ENCODE measurements around the gene POU1F1. TPM values are rescaled to one million over a fixed set of nuclear protein-coding genes. Genes with fewer than 3 reads are reported as not detected.

Gene POU1F1
- total RNA-seq, result under 1 TPM in 1 of 2 donors, not detected in 1; 0.51 TPM

DNA sequence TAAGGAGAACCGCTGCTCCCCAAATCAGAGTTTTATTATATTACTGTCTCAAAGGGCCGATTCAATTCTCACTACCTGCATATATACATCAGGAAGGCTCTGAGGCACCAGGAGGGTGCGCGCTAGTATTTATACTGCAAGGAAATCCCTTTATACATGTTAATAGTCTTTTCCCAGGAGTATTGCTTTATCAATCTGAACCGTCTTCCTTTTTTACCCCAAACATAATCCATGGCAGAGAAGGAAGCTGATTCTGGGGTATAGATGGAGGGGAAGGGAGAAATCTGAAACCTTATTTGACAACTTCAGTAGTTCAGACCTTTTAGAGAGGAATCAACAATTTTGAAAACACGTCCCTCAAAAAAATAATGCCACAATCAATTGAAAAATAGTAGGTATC lies at the start of gene POU1F1:
POU1F1 (minus strand) TSS at position 101 of the 400 bp plus-strand sequence. CDS start 122 bp downstream, outside the sequence.
- TF ChIP-seq CTCF (IDR thresholded peaks at IDR 0.05) (no peak), POLR2A (IDR thresholded peaks at IDR 0.05) (no peak), POLR2AphosphoS5 (IDR thresholded peaks at IDR 0.05) (no peak)
- Histone ChIP-seq H3K9me3 (no peaks in the 10 kb centered on the region), H3K4me1 (replicated peaks) (no peaks in the 10 kb centered on the region), H3K4me3 (no peak within 1 kb of the TSS), H3K27ac (no peak within 1 kb of the TSS), H3K27me3 (replicated peaks; ENCODE audit: insufficient read depth) (no peaks in the 10 kb centered on the region), H3K36me3 (no peaks in the 10 kb centered on the region)
- WGBS, result 82% methylated on average over 6 of the region's 6 CpGs
- intact Hi-C loops (cut with DNase I), result no loop called here
- DNase-seq (ENCODE audit: low spot score), result no peak

DNA sequence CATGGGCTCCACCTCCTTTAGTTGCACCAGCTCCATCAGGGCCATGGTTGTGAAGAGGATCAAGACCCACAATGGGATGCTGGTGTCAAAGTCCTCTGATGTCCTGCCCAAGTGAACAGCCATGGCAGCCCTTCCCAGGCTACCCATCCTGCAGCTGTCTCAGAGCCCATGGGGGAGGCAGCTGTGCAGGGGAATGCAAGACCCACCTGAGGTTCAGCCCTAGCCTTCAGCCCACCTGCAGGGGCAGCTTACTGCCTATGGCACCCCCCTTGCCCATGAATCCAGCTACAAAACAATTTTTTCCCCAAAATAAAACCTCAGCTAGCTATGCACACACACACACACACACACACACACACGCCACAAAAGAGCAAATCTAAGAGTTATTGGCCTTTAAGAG lies 48.2 kb upstream of the POU1F1 start:
- Histone ChIP-seq H3K27me3 (replicated peaks; ENCODE audit: insufficient read depth) (no peaks in the 10 kb centered on the region), H3K9me3 (no peaks in the 10 kb centered on the region), H3K4me1 (replicated peaks) (no peaks in the 10 kb centered on the region), H3K27ac (no peak overlapping the region), H3K36me3 (no peaks in the 10 kb centered on the region), H3K4me3 (no peak overlapping the region)
- intact Hi-C loops (cut with DNase I), result no loop called here
- DNase-seq (ENCODE audit: low spot score), result no peak
- 80% methylated on average over 1 of the region's 1 CpG for whole genome bisulfite sequencing
- no peak for TF ChIP-seq POLR2AphosphoS5 (IDR thresholded peaks at IDR 0.05)
- no peak for TF ChIP-seq CTCF (IDR thresholded peaks at IDR 0.05)
- no peak for TF ChIP-seq POLR2A (IDR thresholded peaks at IDR 0.05)

DNA sequence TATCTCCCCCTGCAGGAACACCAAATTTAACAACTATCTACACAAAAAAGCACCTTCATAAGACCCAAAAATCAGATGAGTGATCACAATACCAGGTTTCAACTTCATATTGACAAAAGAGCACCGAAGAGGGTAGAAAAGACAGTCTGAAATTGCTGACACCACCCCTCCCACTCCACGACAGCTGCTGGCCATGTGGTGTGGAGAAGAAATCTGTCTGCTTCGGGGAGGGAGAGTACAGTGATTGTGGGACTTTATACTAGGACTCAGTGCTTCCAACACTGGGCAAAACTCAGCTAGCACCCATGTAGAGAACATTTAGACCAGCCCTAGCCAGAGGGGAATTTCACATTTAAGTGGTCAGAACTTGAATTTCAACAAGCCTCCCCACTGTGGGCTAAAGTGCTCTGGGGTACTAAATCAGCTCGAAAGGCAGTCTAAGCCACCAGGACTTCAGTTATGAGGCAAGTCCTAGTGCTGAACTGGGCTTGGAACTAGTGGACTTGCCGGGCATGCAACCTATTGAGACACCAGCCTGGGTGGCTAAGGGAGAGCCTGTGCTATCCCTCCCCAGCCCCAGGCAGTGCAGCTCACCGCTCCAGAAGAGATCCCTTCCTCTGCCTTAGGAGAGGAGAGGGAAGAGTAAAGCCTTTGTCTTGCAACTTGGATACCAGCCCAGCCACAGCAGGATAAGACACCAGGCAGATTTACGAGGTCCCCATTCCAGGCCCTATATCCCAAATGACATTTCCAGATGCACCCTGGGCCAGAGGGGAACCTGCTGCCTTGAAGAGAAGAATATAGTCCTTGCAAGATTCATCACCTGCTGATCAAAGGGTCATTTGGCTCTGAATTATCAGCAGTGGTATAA lies 44.6 kb upstream of the POU1F1 start:
- intact Hi-C loops (cut with DNase I), result no loop called here
- H3K27me3 ChIP-seq (replicated peaks; ENCODE audit: insufficient read depth), result no peaks in the 10 kb centered on the region
- DNase-seq (ENCODE audit: low spot score), result no peak
- H3K4me1 ChIP-seq (replicated peaks), result no peaks in the 10 kb centered on the region
- H3K4me3 ChIP-seq, result no peak overlapping the region
- no peak for TF ChIP-seq POLR2AphosphoS5 (IDR thresholded peaks at IDR 0.05)
- no peak for TF ChIP-seq POLR2A (IDR thresholded peaks at IDR 0.05)
- TF ChIP-seq CTCF (IDR thresholded peaks at IDR 0.05), result no peak
- WGBS, result 66% methylated on average over 7 of the region's 7 CpGs
- H3K36me3 ChIP-seq, result no peaks in the 10 kb centered on the region
- H3K27ac ChIP-seq, result no peak overlapping the region
- H3K9me3 ChIP-seq, result no peaks in the 10 kb centered on the region

- no peak for TF ChIP-seq POLR2A (IDR thresholded peaks at IDR 0.05)
- TF ChIP-seq CTCF (IDR thresholded peaks at IDR 0.05), result no peak
- TF ChIP-seq POLR2AphosphoS5 (IDR thresholded peaks at IDR 0.05), result no peak
- WGBS, result 11% methylated on average over 2 of the region's 2 CpGs
- Histone ChIP-seq H3K4me3 (no peak overlapping the region), H3K4me1 (replicated peaks) (no peaks in the 10 kb centered on the region), H3K9me3 (no peaks in the 10 kb centered on the region), H3K36me3 (no peaks in the 10 kb centered on the region), H3K27me3 (replicated peaks; ENCODE audit: insufficient read depth) (no peaks in the 10 kb centered on the region), H3K27ac (no peak overlapping the region)
- intact Hi-C loops (cut with DNase I), result no loop called here
- DNase-seq (ENCODE audit: low spot score), result no peak
These were observed 42.2 kb upstream of the POU1F1 start for GRCh38 chr3:87318617-87319021.

GRCh38 chr3:87317779-87318178 lies 41.4 kb upstream of the POU1F1 start:
- Histone ChIP-seq H3K36me3 (no peaks in the 10 kb centered on the region), H3K4me3 (no peak overlapping the region), H3K4me1 (replicated peaks) (no peaks in the 10 kb centered on the region), H3K27ac (no peak overlapping the region), H3K27me3 (replicated peaks; ENCODE audit: insufficient read depth) (no peaks in the 10 kb centered on the region), H3K9me3 (no peaks in the 10 kb centered on the region)
- 79% methylated on average over 4 of the region's 4 CpGs for WGBS
- intact Hi-C loops (cut with DNase I), result no loop called here
- TF ChIP-seq POLR2A (IDR thresholded peaks at IDR 0.05), result no peak
- TF ChIP-seq CTCF (IDR thresholded peaks at IDR 0.05), result no peak
- TF ChIP-seq POLR2AphosphoS5 (IDR thresholded peaks at IDR 0.05), result no peak
- no peak for DNase-seq (ENCODE audit: low spot score)

All from prostate gland (tissue), 2 donors.